Fibroblast of lung (primary cell): Measurements from ENCODE around the gene GPRC5C.

Experiments
- EZH2 ChIP-seq: IDR thresholded peaks from 2 replicates; pipeline ENCODE4 v1.5.1; 2012; ENCODE audit warnings: low read length, control low read depth, mild to moderate bottlenecking; ENCODE audit errors: missing control alignments
- TF ChIP-seq, protein P1 (sequence below), 2 donors: IDR thresholded peaks in 1 of 2; conservative IDR thresholded peaks in 1 of 2; 1 replicate in 1 of 2; 2 replicates in 1 of 2; pipeline ENCODE4 v1.5.1; 2011 to 2012; ENCODE audit warnings: low read length in 2 of 2, control low read depth in 1 of 2, inconsistent platforms in 1 of 2, low read depth in 1 of 2, mild to moderate bottlenecking in 1 of 2

DNA sequence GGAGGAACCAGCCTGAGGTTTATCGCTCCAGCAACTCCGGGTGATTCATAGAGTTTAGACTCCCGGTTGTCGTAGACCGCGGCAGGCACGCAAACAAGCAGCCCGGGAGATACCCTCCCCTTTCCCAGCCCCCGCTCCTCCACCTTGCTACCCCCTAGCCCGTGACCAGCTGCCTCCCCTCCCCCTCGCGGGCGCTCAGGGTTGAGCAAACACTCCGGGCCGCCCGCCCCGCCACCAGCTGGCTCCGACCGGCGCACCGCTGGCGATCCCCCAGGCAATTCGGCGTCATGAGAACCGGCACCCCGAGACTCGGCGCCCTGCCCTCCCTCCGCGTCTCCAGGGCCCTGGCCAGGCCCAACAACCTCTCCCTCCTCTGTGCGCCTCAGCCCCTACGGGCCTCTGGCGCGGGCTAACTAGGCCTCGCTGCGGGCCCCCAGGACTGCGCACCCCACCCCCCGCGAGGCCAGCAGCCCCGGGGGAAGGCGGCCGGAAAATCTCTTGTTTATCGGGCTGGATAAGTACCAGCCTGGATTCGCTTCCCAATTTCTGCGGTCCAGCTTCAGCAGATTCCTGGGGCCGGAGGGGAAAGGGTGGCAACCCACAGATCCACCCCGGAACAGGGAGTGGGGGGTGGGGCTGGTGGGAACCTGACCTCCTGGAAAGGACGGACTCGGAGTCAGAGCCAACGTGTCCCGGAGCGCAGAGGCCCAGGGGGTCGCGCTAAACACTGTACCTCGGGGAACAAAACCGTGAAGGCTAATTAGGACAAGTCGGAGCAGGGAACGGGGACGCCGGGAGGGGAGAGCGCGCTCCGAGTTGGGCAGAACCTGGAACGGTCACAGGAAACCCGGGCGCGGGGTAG lies 951 bp upstream of the GPRC5C start:
- TF ChIP-seq EZH2, result no peak
- TF ChIP-seq, protein P1, sequence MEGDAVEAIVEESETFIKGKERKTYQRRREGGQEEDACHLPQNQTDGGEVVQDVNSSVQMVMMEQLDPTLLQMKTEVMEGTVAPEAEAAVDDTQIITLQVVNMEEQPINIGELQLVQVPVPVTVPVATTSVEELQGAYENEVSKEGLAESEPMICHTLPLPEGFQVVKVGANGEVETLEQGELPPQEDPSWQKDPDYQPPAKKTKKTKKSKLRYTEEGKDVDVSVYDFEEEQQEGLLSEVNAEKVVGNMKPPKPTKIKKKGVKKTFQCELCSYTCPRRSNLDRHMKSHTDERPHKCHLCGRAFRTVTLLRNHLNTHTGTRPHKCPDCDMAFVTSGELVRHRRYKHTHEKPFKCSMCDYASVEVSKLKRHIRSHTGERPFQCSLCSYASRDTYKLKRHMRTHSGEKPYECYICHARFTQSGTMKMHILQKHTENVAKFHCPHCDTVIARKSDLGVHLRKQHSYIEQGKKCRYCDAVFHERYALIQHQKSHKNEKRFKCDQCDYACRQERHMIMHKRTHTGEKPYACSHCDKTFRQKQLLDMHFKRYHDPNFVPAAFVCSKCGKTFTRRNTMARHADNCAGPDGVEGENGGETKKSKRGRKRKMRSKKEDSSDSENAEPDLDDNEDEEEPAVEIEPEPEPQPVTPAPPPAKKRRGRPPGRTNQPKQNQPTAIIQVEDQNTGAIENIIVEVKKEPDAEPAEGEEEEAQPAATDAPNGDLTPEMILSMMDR (conservative IDR thresholded peaks at IDR 0.05 in 1 of 2, IDR thresholded peaks at IDR 0.05 in 1 of 2; ENCODE audit: low read depth in 1 of 2, low read length in 2 of 2), result no peak
